CD4-positive, alpha-beta T cell treated with Interleukin-6 at 100 ng/mL for 8 hours (primary cell): ENCODE measurements around the gene KCNJ1.

Source experiments
- DNase-seq: peaks from one replicate; pipeline ENCODE4 v3.0.0-alpha.2; 2020; ENCODE audit warnings: mixed read lengths, low spot score

KCNJ1 gene

DNA sequence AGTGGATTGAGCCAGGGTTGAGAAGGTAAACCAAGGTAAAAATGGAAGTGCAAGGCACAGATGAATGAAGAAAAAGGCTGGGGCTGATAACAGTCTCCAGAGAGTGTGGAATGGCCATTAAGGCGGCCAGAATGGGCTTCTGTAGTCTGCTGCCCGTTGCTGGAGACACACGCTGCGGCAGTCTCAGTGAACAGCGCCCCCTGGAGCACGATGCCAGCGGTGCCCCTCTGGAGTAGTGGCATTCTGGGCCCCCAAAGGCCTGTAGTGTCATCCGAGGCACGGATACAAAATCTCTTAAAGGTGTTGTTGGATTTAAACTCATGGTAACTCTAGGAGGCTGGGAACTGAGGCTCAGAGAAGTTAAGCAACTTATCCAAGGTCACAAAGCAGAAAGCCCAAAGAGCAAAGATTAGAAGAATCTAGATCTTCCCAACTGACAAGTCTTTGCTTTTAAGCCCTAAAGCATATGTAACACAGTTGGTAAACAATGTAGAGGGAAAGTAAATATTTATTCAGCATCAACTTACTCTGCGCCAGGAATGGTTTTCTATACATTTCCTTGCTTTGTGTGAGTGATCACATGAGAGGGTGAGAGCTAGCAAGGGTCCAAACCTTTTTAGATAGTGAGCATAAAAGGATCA lies 18.2 kb downstream of the KCNJ1 start:
- DNase-seq: peak; percentile 51

DNA sequence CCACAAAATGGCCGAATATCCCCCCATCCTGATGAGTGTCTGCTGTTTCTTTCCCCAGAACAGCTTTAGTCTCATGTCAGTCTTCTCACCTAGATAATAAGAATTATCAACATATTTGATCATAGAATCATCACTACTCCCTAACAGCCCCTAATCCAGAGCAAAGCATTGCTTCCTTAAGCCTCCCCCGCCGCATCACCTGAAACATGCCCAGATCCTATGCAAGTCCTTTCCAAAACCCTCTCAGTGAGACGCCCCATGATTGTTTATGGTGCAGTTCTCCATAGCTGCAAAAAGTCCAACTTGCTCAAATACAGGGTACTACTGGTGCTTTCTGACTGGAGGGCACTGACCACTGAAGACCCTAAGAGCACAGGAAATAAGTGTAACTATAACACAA lies 20.1 kb downstream of the KCNJ1 start:
- DNase-seq: no peak

DNA sequence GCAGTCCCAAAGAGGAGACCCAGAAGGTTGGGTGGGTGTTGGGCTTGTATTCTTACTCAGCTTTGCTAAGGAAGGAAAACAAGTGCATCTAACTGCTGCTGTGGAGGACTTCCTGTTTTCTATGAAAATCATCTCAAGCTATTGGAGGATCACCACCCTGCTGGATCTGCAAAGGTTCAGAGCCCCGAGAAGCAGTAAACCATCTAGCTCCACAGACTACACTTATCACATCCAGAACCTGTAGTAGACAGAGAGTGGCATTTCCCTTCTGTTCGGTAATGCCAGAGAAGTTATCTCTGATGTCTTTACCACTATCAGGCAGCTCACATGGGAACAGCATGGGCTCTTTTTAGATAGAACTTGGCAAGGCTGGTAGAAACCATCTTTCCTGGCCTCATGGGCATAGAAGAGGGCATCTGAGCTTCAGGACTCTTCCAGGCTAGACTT lies 21.7 kb downstream of the KCNJ1 start:
- DNase-seq: peak; percentile 39

DNA sequence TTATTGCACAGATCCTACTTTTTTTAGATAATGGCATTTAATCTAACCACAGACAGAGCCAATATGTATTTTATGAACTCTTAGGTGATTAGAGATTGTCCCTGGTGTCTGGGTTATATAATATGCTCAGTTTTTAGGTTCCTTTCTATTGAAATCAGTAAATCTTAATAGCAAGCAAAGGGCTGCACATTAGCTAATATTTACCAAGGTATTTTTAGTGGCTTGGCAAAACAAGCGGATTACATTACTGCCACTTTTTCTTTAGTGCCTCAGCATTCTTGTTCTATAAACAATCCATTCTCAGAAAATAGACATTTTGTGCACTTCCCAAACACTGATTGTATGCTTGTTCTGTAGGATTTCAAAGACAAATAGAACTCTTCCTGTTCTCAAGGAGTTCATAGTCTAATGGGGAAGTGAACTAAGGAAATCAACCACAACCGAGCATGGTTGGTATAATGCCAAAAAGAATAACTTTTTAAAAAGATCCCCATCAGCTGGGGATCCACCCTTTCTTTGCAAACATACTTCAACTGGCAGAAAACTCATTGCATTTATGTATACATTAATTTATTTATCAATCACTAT lies 23.8 kb downstream of the KCNJ1 start:
- no peak for DNase-seq

DNA sequence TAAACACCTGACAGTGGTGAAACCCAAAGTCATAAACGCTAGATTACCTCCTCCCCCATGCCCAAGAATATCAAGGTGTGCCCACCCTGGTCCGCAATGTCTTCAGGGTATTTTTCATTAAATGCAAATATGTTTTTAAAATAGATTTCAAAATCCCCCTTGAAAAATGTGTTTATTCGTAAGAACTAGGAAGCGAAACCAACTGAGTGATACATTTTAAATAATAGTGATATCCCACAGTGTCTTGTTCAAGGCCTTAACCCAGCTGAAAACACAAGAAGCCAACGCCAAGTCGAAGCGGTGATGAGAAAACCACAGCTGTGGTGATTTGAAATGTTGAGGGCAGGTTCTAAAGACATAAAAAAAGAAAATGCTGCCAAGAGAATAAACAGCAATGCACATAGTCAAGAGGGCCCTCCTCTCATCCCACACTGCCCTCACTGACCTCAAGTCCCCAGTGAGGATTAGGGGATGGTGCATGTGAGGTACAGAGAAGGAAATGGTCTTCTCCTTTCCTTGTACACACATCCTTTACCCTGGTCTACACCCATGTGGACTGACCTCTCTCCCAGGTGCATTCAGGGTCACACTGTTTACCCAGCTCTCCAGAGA lies 25.5 kb downstream of the KCNJ1 start:
- no peak for DNase-seq

DNA sequence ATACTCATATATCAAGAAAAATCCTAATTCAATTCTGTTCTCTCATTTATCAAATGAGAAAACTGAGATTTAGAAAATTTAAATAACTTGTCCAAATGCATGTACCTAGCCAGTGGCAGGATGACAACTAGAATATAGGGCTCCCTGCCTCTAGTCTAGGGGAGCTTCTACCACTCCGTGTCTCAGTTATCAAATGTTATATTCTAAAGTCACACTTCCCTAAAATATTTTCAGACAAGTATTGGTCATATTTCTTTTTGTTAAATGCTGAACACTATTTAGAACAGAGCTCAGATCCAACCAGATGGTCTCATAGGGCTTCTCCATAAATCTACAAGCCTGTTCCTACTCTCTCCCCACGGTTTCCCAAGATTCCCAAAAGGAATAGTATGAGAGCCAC lies 26.3 kb downstream of the KCNJ1 start:
- DNase-seq: no peak

DNA sequence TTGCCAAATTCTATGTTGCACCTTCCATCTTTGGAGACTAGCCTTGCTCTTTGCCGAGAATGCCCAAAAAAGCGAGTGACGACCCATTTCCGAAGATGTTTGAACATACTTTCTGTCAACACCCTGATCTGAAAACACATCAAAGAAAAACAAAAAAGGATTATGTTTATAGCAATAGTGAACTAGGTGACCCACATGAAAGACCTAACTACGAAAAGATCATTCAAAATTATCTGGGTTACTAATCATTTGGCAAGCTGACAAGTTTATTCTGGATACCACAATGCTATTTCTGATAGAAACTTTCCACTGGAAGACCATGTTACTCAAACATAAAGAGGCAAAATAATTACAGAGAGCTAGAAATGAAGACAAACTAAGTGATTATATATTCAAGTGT lies 27.0 kb downstream of the KCNJ1 start:
- DNase-seq: peak; percentile 43

DNA sequence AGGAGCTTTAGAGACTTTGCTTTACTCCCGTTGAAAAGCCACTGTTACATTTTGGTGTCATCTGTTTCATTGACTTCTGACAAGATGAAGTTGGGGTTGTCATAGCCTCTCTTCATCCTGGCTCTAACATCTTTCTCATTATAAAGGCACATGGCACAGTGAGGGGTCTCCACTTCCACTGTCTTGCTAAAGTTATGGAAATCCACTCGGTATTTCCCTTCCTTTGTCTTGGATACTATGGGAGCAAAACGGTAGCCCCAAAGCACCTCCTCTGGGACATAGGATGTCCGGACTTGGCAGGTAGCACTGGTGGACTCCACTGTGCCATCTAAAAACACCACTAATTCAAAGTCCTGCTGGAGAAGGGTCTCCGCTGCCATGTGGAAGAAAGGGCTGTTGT lies 28.0 kb downstream of the KCNJ1 start:
- DNase-seq: no peak

DNA sequence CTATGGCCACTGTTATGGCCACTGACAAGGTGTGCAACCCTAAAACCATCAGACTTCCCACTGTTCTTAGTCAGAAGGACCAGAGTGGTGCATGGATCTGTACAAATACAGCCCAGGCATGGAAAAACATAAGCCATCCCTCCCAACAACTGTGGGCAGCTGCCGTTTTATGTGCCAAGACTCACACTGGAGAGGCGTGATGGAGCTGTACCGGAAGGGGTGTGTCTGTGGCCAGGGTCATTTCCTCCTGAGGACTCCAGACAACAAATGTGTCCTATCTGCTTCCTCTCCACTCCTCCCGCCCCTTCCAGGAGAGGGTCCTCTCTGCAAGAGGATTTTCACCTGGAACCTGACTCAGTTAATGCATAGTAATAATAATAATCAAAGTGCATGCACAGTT lies 29.5 kb downstream of the KCNJ1 start:
- peak; percentile 18 for DNase-seq

DNA sequence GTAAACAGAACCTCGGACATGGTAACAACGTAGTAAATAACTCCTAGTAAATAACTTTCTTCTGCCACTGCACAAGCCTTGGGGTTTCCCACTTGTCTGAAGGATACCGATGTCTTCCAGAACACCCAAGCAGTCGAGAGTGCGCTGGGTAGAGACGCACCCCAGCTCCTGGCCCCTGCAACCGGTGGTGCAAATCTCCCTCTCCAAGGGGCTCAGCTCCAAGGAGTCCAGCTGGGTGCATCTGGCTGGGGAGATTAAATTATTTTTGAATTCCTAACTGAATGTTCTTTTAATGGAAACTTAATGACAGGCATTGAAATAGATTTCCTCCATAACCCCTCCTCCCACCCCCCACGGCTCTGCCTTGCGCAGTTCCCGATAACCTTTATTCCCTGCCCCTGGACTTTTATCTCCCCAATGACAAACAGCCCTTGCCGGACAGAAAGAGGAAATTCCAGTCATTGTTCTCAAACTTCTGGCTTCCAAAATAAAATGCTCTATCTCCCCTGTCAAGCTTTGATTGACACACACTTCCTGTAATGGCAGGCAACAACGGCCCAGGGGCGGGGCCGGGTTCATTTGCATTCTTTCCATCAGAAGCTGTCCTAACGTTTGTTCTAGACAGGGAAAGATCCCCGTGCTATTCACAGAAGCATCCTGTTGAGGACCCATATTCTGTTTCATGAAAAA lies 31.2 kb downstream of the KCNJ1 start:
- no peak for DNase-seq

DNA sequence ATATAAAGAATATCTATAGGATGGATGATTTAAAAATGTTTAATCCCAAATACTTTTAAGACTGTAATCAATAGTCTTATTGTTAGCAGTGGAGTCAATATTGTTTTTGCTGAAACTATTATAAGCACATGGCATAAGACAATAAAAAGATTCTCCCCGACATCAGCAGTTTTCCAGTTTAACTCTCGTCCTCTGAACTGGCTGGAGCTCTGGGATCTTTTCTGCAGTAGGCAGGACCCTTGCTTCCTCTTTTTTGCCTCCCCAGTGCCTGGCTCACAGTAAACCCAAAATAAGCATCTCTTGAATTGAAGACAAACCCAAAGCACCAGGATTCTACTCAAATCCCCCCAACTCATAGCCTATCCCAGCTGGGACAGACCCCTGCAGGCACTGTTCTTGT lies 32.9 kb downstream of the KCNJ1 start:
- DNase-seq: no peak

DNA sequence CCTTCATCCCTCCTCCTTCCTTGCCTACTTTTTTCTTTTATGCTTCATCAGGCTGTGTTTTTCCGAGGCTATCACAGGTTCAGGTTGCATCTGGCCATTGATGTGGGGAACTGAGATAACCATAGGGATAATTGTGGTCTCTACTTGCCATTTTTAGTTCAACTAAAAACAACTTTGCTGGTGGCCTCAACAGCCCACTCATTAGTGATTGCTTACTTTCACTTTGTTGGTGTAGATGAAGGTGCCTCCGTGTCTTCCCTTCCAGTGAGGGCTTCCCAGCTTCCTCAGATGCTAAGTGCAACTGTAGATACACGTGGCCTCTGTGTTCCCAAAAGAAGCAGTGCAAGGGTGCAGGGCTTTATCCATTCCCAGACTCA lies 35.0 kb downstream of the KCNJ1 start:
- DNase-seq: no peak

DNA sequence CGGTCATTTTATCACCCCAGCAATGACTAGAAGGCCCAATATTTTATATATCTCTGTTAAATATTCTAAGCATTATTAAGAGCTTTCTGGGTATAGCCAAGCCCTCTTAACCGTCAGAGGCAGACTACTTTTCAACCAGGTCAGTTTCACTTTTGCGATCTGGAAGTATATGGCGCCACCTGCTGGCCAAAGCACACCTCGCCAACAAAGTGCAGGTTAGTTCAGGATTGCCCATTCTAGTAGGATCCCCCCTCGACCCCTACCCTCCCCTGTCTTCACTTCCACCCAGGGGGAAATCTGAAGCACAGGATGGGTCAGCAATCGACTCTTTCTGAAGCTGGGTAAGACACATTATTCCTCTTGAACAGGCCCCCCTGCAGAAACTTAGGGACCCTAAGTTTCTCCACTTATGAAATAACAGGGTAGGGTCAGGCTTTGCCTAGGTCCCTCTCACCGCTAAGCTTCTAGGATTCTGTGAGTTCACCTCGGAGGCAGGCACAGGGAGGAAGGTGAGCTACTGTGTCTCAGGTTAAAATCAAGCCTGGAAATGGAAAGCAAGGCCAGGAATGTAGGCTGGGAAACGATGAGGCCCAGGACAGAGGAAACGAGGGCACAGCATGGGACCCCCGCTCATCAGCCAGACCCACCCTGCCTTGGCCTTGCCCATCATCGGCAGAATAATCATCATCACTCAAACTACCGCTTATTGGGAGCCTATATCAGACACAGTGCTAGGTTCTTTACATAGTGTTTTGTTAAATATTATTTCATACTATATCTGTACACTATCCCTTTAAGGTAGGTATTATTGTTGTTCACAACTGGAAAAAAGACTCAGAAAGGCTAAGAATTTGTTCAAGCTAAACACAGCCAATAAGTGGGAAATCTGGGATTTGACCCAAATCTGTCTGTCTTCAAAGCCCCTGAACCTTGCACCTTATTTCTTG lies 35.6 kb downstream of the KCNJ1 start:
- peak; percentile 86 for DNase-seq

DNA sequence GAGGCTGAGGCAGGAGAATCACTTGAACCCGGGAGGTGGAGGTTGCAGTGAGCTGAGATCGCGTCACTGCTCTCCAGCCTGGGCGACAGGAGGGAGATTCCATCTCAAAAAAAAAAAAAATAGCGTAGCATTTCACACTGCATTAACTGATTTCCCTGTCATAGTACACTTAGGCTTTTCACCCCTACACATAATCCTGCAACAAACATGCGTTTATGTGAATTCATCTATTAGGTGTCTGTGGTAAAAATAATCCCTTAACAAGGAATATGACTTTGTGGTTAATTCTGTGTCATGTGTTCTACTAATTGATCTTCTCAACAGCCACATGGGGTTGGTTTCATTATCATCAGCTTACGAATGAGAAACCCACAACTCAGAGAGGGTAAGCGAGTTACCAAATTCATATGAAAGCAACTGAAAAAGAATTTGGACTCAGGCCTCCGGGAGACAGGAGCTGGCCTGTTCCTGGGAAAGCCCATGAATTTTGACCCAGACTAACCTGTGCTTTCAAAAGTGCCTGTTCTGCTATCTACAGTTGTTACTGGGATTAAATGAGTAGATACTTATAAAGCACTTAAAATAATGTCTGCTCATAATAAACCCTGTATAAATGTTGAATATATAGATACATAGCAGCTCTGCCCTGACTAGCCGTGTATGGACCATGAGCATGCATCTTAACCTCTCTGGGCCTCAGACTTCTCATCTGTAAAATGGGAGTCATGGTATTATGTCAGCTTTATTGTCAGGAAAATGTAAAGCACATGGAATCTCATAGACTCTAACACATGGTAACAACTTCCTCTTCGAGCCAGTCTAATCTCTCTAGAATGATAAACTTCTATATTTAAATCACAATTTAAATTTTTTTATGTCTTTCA lies 36.6 kb downstream of the KCNJ1 start:
- DNase-seq: peak; percentile 44

DNA sequence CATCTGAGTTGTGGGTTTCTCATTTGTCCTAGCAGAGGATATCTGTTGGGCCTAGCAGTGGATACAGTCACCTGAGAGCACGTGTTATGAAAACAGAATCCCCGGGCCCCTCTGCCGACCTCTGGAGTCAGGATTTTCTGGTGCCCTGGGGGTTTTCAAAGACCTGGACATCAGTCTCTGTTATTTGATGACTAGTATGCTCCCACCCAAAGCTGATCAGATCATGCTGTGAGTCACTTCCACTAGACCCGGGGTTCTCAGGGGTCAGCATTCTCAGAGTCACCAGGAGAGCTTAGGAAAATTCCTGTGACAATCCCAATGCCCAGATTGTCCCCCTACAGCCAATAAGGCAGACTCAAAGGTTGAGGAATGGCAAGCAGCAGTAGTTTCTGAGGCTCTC lies 38.7 kb downstream of the KCNJ1 start:
- DNase-seq: no peak

DNA sequence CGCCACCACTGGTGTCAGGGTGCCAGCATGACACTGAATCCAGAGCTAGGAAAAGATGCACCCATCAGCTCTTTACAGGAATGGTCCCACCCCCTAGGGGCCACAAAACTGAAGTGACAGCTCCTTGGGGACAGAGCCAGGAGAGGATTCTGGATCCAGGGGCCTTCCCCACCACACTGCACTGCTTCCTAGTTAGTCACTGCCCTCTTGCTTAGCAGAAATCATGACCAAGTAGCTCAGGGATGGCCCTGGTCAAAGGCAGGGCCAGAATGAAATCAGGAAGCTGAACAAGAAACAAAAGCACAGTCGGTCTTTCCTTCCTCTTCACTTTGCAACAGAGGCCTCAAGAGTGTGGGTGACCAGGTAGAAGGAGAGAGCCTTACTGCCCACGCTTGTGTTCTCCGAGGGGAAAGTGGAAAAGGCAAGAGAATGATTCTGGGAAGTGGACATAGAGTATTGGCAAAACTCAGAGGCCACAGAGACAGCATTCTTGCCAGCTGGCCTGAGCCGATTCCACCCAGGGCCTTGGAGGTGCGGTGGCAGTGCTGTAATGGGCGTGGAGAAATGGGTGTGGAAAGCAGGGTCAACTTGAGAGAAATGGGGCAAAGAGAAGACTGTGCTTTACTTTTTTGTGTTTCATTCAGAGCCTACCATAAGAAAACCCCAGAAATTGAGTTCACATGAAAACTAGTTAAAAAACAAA lies 39.8 kb downstream of the KCNJ1 start:
- DNase-seq: no peak

DNA sequence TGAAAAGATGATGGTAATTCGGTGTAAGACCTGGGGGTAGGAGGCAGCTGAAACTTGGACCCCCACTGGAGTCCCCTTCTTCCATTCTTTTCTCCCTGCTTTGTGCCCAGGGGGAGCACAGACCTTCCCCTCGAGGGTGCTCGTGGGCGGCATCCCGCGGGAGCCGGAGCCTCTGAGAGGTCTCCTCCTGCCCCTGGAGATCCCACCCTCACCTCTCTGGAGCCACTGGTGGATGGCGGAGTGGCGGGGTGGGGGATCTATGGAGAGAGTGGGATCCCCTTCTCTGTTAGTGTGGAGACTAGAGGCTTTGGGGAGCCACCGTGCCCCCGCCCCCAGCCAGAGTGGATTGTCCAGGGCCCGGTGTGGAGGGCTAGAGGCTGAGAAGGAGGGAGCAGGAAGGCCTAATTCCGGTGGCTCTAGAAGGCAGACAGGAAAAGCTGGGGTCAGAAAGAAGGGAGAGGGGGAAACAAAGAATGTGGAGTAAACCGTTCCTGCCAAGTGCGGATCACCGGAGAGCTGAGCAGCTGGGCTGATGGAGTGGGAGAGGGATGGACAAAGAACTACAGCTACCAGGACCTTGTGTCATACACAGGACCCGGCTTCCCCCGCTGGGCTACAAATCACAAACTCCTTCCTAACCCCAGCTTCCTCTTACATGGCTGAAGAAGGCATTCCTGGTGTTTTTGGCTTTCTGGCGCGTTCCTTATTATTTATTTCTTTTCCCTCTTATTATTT lies 41.9 kb downstream of the KCNJ1 start:
- no peak for DNase-seq

DNA sequence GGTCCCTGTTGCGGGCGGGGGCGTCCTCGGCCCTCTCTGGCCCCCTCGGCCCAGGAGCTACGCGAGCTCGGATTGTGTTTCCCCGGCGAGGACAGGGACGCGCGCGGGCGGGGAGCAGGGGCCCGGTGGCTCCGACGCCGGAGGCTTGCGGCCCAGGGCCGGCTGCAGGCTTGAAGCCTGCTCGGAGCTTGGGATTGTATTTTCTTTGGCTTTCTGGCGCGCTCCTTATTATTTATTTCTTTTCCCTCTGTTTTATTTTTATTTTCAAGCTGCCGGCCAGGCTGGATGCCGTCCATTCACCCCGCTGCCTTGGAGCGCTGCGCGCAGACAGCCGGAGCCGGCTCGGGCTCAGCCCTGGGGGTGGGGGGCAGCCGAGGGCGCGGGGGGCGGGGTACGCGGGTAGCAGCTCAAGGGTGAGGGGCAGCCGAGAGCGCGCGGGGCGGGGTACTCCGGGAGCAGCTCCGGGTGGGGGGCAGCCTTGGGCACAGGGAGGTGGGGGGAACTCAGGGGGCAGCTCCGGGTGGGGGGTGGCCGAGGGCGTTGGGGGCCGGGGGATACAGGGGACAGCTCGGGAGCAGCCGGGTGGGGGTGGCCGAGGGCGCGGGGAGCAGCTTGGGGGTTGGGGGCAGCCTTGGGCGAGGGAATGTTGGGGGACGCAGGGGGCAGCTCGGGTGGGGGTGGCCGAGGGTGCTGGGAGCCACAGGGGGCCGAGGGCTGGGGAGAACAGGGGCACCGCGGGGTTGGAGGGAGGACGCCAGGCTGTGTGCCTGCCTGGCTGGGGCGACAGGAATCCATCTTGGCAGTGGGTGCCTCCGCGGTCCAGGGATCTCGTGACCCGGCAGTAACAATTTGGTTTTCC lies 42.7 kb downstream of the KCNJ1 start:
- DNase-seq: no peak

DNA sequence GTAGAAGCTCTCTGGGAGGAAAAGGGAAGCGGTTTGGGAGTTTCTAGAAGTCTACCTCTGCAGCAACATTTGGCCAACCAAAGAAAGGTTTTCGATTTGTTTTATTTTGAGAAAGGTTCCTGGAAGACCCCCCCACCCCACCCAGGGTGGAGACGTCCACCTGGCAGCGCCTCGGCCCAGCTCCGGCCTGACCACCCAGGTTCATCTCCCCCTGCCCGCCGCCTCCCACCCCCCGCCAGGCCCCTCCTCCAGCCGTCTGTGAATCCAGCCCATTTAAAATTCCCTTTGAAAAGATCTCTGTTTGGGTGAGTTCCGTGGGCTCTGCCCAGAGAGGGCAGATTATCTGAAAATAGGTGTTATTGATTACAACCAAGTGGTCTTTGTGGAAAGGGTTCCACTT lies 43.3 kb downstream of the KCNJ1 start:
- DNase-seq: no peak
